H7 (cell line): ENCODE measurements around the gene ACTA2. TPM values are rescaled to one million over a fixed set of nuclear protein-coding genes. Genes with fewer than 3 reads are reported as not detected.
"Not testable (repeated sequence)": the region's sequence is repeated elsewhere in the genome, so short reads cannot be mapped to it uniquely, and the experiment has no call there.

Experiments used
- DNase-seq: peaks from one replicate; pipeline ENCODE4 v3.0.0; 2012
- H3K27me3 ChIP-seq: 2 replicates; pipeline ENCODE4 v1.6.0; 2011; ENCODE audit warnings: mild to moderate bottlenecking, low read length; ENCODE audit not compliant: control insufficient read depth, insufficient read depth
- H3K36me3 ChIP-seq: replicated peaks from 2 replicates; pipeline ENCODE4 v1.5.1; 2011; ENCODE audit warnings: low read length; ENCODE audit not compliant: control insufficient read depth, insufficient read depth
- H3K4me3 ChIP-seq: 2 replicates; pipeline ENCODE4 v1.5.1; 2011; ENCODE audit warnings: low read depth, mild to moderate bottlenecking, control low read depth, low read length, moderate library complexity; ENCODE audit not compliant: insufficient read depth
- total RNA-seq: library from RNA; depleted of rRNA; stranded (reverse); fragments of >200 nt; shearing (Covaris generic); gene quantifications from 2 replicates; pipeline ENCODE4 v1.2.3, GENCODE V29; 2014

Gene ACTA2
- total RNA-seq, 1 experiment from 2014 or later, result not detected

DNA sequence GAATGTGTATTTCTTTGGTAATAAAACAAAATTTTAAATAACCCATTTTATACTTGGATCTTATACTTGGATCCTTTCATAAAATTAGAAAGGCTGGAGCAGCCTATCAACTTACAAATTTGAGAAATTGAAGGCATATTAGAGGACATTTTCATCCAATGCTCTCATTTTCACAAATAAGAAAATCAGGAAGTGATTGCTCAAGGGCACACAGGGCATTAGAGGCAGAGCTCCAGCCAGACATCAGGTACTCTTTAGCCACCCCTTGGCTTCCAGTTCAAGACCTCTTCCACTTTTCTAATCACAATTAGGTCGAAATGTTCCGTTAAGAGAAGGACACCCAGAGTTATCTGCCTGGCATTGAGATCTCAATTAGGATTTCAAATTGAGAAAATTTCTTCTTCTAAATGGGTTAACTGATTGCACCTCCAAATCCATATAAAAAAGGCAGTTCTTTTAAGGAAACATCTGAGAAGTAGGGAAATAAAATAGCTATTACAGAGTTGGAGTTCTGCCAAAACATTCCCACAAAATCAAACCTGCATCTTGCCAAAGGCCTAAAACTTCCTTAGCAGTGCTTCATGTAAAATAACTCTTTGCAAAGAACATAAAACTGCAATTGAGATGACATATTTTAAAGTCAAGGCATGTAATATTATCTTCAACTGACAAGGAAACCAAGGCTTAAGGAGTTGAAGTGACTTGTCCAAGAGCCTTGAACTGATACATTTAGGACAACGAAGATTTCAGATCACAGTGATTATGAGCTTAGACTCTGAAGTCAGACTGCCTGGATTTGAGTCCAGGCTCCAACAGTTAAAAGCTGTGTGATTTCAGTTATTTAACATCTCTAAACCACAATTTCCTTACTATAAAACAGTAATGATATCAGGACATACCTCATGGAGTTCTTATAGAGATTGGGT, 2.4 kb downstream of the ACTA2 start:
- Histone ChIP-seq H3K27me3 (no peaks in the 10 kb centered on the region), H3K36me3 (no peaks in the 10 kb centered on the region), H3K4me3 (no peak overlapping the region)
- DNase-seq, result no peak

DNA sequence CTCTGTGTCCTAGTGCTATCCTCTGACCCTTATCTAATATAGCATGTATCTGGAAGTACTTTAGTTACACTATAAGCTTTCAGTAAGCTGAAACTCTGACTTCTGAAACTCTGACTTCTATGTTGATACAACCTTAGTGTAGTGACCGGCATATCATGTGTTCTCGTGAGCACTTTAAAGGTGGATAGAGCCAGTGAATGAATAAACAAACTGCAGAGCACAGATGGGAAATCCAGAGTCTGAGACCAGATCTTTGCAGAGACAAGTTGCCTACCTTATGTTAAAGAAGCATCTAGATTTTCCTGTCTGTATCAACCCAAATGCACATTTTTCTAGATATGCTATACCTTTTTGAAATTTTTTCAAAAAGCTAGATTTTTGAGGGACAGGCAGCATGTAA, 3.5 kb downstream of the ACTA2 start:
- DNase-seq, result no peak
- no peaks in the 10 kb centered on the region for H3K36me3 ChIP-seq
- no peak overlapping the region for H3K4me3 ChIP-seq

GRCh38 chr10:88946965-88947590, 5.5 kb downstream of the ACTA2 start:
- no peak for DNase-seq
- no peaks in the 10 kb centered on the region for H3K36me3 ChIP-seq
- H3K27me3 ChIP-seq, result no peaks in the 10 kb centered on the region
- H3K4me3 ChIP-seq, result no peak overlapping the region

More for the DNA sequence above, 3.5 kb downstream of the ACTA2 start:
- no peaks in the 10 kb centered on the region for H3K27me3 ChIP-seq

DNA sequence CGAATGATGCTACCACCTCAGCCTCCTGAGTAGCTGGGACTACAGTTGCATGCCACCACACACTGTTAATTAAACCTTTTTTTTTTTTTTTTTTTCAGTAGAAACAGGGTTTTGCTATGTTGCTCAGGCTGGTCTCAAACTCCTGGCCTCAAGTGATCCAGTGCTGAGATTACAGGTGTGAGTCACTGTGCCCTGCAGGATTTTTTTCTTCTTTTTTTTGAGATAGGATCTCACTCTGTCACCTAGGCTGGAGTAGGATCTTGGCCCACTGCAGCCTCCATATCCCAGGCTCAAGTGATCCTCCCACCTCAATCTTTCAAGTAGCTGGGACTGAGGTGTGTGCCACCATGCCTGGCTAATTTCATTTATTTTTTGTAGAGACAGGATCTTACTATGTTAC, 6.4 kb downstream of the ACTA2 start:
- no peak for DNase-seq
- H3K27me3 ChIP-seq, result no peaks in the 10 kb centered on the region
- H3K36me3 ChIP-seq, result no peaks in the 10 kb centered on the region
- H3K4me3 ChIP-seq, result no peak overlapping the region

DNA sequence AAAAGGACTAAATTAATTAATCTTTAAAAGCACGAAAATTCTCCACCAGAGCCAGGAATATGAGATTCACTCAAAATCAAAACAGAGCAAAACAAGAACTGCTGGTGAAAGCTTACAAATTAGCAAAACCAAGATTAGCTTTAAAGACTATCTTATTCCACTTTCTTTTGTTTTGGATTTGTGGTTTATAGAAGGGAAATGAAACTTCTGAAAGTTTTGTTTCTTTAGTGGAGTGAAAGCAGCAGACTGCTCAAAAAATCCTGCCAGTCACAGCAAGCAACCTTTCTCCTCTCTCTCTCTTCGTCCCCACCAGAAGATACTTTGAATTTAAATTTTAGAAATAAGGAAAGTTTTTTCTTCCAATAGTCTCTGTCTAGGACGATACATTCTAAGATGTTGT, 7.8 kb downstream of the ACTA2 start:
- no peak for DNase-seq
- Histone ChIP-seq H3K36me3 (no peaks in the 10 kb centered on the region), H3K4me3 (no peak overlapping the region), H3K27me3 (no peaks in the 10 kb centered on the region)

GRCh38 chr10:88943778-88944177, 8.8 kb downstream of the ACTA2 start:
- Histone ChIP-seq H3K27me3 (no peaks in the 10 kb centered on the region), H3K36me3 (no peaks in the 10 kb centered on the region), H3K4me3 (no peak overlapping the region)
- DNase-seq, result no peak

DNA sequence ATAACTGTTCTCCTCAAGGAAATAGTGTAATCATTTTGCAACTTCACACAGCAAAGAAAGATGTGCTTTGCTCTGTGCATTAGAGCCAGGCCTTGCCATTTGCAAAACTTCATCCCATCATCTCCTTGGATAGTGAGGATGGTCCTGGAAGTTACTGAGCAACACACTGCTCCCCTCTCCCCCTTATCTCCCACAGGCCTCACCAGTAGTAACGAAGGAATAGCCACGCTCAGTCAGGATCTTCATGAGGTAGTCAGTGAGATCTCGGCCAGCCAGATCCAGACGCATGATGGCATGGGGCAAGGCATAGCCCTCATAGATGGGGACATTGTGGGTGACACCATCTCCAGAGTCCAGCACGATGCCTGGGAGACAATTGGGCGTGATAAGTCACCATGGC, 11.5 kb downstream of the ACTA2 start:
- no peaks in the 10 kb centered on the region for H3K27me3 ChIP-seq
- no peak for DNase-seq
- H3K4me3 ChIP-seq, result no peak overlapping the region
- no peaks in the 10 kb centered on the region for H3K36me3 ChIP-seq

GRCh38 chr10:88938938-88939337, 13.6 kb downstream of the ACTA2 start:
- DNase-seq, result no peak
- Histone ChIP-seq H3K4me3 (no peak overlapping the region), H3K36me3 (no peaks in the 10 kb centered on the region), H3K27me3 (no peaks in the 10 kb centered on the region)

DNA sequence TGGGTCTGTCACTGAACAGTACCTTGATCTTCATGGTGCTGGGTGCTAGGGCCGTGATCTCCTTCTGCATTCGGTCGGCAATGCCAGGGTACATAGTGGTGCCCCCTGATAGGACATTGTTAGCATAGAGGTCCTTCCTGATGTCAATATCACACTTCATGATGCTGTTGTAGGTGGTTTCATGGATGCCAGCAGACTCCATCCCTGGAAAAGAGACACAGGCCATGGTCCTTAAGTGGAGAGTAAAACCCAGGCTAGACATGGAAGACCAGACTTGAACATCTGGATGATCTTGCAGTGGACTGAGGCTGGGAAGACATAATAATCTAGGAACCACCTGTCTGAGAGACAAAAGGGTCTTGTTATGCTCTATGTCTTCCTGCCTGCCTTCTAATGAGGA, 14.5 kb downstream of the ACTA2 start:
- no peak for DNase-seq
- Histone ChIP-seq H3K36me3 (no peaks in the 10 kb centered on the region), H3K27me3 (no peaks in the 10 kb centered on the region), H3K4me3 (no peak overlapping the region)

GRCh38 chr10:88936656-88937055, 15.9 kb downstream of the ACTA2 start:
- no peaks in the 10 kb centered on the region for H3K36me3 ChIP-seq
- H3K4me3 ChIP-seq, result no peak overlapping the region
- DNase-seq, result no peak
- H3K27me3 ChIP-seq, result no peaks in the 10 kb centered on the region

GRCh38 chr10:88934900-88935672, 17.5 kb downstream of the ACTA2 start:
- Histone ChIP-seq H3K4me3 (no peak overlapping the region), H3K36me3 (no peaks in the 10 kb centered on the region), H3K27me3 (no peaks in the 10 kb centered on the region)
- DNase-seq, result peak; percentile 16

GRCh38 chr10:88933564-88933963, 19.0 kb downstream of the ACTA2 start:
- Histone ChIP-seq H3K27me3 (no peaks in the 10 kb centered on the region), H3K4me3 (no peak overlapping the region), H3K36me3 (no peaks in the 10 kb centered on the region)
- DNase-seq, result no peak

DNA sequence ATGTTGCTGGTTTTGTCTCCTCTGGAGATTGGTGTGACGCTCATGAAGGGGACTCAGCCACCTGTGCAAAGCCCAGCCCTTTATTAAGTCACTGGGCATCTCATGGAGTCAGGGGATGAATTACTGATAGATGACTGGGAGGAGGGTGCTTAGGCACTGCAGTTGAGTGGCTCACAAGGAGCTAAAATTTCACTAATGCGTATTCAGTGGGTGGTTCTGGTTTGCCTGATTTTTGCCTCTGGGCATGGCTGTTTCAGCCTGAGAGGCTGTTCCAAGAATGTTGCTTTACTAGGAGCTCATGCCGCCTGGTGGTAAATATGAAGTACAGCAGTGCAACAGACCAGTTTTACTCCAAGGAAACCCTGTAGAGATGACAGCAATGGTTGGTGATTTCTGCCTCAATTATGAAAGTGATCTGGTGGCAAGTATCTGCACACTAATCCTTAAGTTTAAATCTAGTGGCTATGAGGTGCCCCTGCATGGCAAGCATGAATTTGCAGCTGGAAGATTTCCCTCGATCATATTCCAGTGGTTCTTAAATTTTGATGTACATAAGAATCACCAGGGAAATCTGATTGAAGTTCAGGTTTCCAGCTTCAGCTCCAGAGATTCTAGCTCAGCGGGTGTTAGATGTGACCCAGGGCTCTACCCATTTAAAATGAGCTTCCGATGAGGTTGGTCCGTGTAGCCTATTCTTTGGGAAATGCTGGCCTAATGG, 19.9 kb downstream of the ACTA2 start:
- no peak for DNase-seq
- Histone ChIP-seq H3K27me3 (no peaks in the 10 kb centered on the region), H3K36me3 (no peaks in the 10 kb centered on the region), H3K4me3 (no peak overlapping the region)

- H3K27me3 ChIP-seq, DNase-seq, H3K4me3 ChIP-seq, H3K36me3 ChIP-seq: not testable (repeated sequence)
Observed at GRCh38 chr10:88932029-88932428, 20.5 kb downstream of the ACTA2 start.
